Body of pancreas (tissue), 4 donors: ENCODE results near the gene CACNG6.

Experiments used
- POLR2A ChIP-seq, 3 donors: fragments of 450-650 bp; IDR thresholded peaks; one replicate each; pipeline ENCODE4 v1.6.1; 2016; ENCODE audit warnings: antibody characterized with exemption in 3 of 3, mild to moderate bottlenecking in 2 of 3
- TF ChIP-seq, protein P1 (sequence below), 7 experiments: fragments of 450-650 bp in 4 of 7; fragments of 200-600 bp in 3 of 7; sonication (generic) in 3 of 7; IDR thresholded peaks; one replicate each; pipeline ENCODE4 v1.5.1; 2016 to 2019; ENCODE audit warnings: antibody characterized with exemption in 7 of 7

DNA sequence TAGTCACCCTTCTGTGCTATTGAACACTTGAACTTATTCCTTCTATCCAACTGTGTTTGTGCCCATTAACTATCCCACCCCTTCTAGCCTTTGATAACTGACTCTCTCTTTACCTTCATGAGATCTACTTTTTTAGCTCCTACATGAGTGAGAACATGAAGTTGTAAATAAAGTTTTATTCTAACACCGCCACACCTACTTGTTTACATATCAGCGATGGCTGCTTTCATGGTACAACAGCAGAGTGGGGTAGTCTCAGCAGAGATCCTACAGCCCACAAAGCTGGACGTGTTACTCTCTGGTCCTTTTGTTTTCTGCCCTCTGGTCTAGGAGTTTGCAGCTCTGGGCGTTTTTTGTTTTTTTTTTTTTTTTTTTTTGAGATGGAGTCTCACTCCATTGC, 48.6 kb downstream of the CACNG6 start:
- TF ChIP-seq, protein P1, sequence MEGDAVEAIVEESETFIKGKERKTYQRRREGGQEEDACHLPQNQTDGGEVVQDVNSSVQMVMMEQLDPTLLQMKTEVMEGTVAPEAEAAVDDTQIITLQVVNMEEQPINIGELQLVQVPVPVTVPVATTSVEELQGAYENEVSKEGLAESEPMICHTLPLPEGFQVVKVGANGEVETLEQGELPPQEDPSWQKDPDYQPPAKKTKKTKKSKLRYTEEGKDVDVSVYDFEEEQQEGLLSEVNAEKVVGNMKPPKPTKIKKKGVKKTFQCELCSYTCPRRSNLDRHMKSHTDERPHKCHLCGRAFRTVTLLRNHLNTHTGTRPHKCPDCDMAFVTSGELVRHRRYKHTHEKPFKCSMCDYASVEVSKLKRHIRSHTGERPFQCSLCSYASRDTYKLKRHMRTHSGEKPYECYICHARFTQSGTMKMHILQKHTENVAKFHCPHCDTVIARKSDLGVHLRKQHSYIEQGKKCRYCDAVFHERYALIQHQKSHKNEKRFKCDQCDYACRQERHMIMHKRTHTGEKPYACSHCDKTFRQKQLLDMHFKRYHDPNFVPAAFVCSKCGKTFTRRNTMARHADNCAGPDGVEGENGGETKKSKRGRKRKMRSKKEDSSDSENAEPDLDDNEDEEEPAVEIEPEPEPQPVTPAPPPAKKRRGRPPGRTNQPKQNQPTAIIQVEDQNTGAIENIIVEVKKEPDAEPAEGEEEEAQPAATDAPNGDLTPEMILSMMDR (IDR thresholded peaks at IDR 0.05): no peak
- no peak for TF ChIP-seq POLR2A (IDR thresholded peaks at IDR 0.05)
